Measurements from ENCODE around the gene PCNX1.
"Not testable (repeated sequence)": the region's sequence is repeated elsewhere in the genome, so short reads cannot be mapped to it uniquely, and the experiment has no call there.

PCNX1 gene

GRCh38 chr14:71019917-71020316, 112.7 kb downstream of the PCNX1 start:
- DNase-seq (ENCODE audit: low spot score) = not testable (repeated sequence)

- DNase-seq (ENCODE audit: low spot score) = no peak
Observed at GRCh38 chr14:71021347-71022011, 114.2 kb downstream of the PCNX1 start.

GRCh38 chr14:71022012-71022869, 115.0 kb downstream of the PCNX1 start:
- no peak for DNase-seq (ENCODE audit: low spot score)

- no peak for DNase-seq (ENCODE audit: low spot score)
Observed at GRCh38 chr14:71022939-71023338, 115.7 kb downstream of the PCNX1 start.

GRCh38 chr14:71029236-71029781, 122.0 kb downstream of the PCNX1 start:
- DNase-seq (ENCODE audit: low spot score) = no peak

GRCh38 chr14:71031000-71031399, 123.7 kb downstream of the PCNX1 start:
- DNase-seq (ENCODE audit: low spot score) = no peak

- no peak for DNase-seq (ENCODE audit: low spot score)
Observed at GRCh38 chr14:71036433-71036832, 129.2 kb downstream of the PCNX1 start.

GRCh38 chr14:71048393-71048792, 141.1 kb downstream of the PCNX1 start:
- DNase-seq (ENCODE audit: low spot score) = no peak

GRCh38 chr14:71049435-71050133, 142.3 kb downstream of the PCNX1 start:
- peak; percentile 8 for DNase-seq (ENCODE audit: low spot score)

GRCh38 chr14:71050227-71050823, 143.1 kb downstream of the PCNX1 start:
- no peak for DNase-seq (ENCODE audit: low spot score)

GRCh38 chr14:71054706-71055105, 147.4 kb downstream of the PCNX1 start:
- DNase-seq (ENCODE audit: low spot score) = no peak

- no peak for DNase-seq (ENCODE audit: low spot score)
Observed at GRCh38 chr14:71056168-71056567, 148.9 kb downstream of the PCNX1 start.

GRCh38 chr14:71060274-71060673, 153.0 kb downstream of the PCNX1 start:
- DNase-seq (ENCODE audit: low spot score) = no peak

- DNase-seq (ENCODE audit: low spot score) = no peak
Observed at GRCh38 chr14:71060825-71061455, 153.7 kb downstream of the PCNX1 start.

- no peak for DNase-seq (ENCODE audit: low spot score)
Observed at GRCh38 chr14:71061458-71061857, 154.2 kb downstream of the PCNX1 start.

- no peak for DNase-seq (ENCODE audit: low spot score)
Observed at GRCh38 chr14:71062581-71063303, 155.5 kb downstream of the PCNX1 start.

GRCh38 chr14:71063351-71063750, 156.1 kb downstream of the PCNX1 start:
- no peak for DNase-seq (ENCODE audit: low spot score)

GRCh38 chr14:71064747-71065146, 157.5 kb downstream of the PCNX1 start:
- not testable (repeated sequence) for DNase-seq (ENCODE audit: low spot score)

GRCh38 chr14:71070169-71070568, 162.9 kb downstream of the PCNX1 start:
- DNase-seq (ENCODE audit: low spot score) = no peak

GRCh38 chr14:71071042-71071441, 163.8 kb downstream of the PCNX1 start:
- DNase-seq (ENCODE audit: low spot score) = no peak
